Measurements from ENCODE around the gene CHP2.
"Not testable (repeated sequence)": the region's sequence is repeated elsewhere in the genome, so short reads cannot be mapped to it uniquely, and the experiment has no call there.

CHP2 gene

GRCh38 chr16:23754594-23755483, at the start of gene CHP2:
TSS of gene CHP2 (plus strand) at chr16:23755026. CDS start at chr16:23755050, 24 bp downstream.
- no peak for DNase-seq

DNA sequence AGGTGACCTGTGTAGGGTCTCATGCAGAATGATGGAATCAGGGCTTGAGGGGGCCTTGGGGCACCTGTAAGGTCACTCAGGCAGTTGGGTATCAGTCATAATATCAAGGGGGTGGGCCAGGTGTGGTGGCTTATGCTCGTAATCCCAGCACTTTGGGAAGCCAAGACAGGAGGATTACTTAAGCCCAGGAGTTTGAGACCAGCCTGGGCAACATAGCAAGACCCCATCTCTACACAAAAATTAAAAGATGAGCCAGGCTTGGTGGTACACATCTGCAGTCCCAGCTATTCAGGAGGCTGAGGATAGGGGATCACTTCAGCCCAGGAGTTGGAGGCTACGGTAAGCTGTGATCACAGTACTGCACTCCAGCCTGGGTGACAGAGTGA, 49.3 kb upstream of the CHP2 start:
- no peak for DNase-seq

DNA sequence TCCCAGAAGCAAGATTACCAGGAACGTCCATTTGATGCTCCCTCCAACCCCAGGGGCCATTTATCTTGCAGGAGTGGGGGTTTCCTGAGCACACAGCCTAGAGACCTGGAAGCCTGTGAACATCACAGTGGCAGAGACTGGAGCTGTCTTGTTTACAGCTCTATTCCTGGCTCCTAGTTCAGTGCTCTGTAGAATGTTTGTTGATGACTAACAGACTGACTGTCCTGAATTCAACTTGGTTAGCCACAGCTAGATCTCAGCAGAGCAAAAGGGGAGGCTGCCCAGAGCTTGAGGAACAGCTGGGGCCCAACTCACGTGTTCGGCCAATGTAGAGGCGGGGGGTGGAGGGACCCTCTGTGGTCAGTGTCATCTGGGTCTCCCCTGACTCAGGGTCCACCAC, 48.4 kb upstream of the CHP2 start:
- DNase-seq: no peak

DNA sequence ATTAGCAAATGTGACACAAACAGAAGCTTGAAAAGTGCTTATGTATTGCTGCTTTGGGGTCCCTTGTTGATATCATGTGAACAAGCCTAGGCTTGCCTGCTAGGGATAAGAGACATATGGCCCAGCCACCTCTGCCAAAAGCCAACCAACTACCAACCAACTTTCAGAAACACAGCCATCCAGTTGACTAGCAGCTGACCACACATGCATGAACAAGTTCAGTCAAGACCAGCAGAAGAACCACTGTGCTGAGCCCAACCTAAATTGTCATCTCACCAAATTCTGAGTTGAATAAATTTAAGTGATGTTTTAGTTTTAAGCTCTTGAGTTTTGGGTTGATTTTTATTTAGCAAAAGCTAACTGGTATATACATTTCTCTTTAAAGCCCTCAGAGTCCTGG, 45.3 kb upstream of the CHP2 start:
- DNase-seq: no peak

- no peak for DNase-seq
These were observed 44.8 kb upstream of the CHP2 start for GRCh38 chr16:23710008-23710407.

GRCh38 chr16:23710504-23710903, 44.3 kb upstream of the CHP2 start:
- no peak for DNase-seq

GRCh38 chr16:23711785-23712184, 43.0 kb upstream of the CHP2 start:
- no peak for DNase-seq

GRCh38 chr16:23712976-23713375, 41.9 kb upstream of the CHP2 start, which contains the start of gene ERN2:
TSS of gene ERN2 (minus strand) at chr16:23713222. CDS start at chr16:23713187, 35 bp downstream.
- no peak for DNase-seq

- no peak for DNase-seq
These were observed 38.3 kb upstream of the CHP2 start for GRCh38 chr16:23716484-23716883.

- DNase-seq: not testable (repeated sequence)
These were observed 32.1 kb upstream of the CHP2 start for GRCh38 chr16:23722613-23723240.

DNA sequence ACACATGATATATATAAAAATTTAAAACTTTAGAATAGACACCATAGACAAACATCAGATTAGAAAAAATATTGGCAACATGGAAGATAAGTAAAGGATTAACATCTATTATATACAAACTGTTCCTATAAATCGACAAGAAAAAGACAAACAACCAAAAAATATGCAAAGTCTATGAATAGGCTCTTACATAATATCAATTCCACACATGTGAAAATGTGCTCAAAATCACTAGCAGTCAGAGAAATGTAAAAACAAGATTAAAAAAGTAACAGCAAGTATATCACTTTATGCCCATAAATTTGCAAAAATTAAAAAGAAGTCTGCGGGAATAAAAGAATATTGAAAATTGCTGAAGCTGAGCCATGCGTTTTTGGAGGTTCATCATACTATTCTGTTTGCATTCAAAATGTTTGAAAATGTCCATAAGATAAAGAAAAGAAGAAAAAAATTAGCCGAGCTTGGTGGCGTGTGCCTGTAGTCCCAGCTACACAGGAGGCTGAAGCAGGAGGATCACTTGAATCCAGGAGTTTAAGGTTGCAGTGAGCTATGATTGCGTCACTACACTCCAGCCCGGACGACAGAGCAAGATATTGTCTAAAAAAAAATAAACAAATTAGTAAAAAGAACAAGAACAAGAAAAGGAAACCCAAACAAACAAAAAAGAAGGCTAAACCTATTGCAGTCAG, 30.6 kb upstream of the CHP2 start:
- DNase-seq: no peak

- no peak for DNase-seq
These were observed 30.1 kb upstream of the CHP2 start for GRCh38 chr16:23724785-23725131.

- DNase-seq: no peak
These were observed 28.1 kb upstream of the CHP2 start for GRCh38 chr16:23726710-23727109.

- no peak for DNase-seq
These were observed 26.7 kb upstream of the CHP2 start for GRCh38 chr16:23728112-23728477.

GRCh38 chr16:23729503-23730424, 25.1 kb upstream of the CHP2 start:
- DNase-seq: no peak

GRCh38 chr16:23734176-23734893, 20.5 kb upstream of the CHP2 start:
- no peak for DNase-seq

DNA sequence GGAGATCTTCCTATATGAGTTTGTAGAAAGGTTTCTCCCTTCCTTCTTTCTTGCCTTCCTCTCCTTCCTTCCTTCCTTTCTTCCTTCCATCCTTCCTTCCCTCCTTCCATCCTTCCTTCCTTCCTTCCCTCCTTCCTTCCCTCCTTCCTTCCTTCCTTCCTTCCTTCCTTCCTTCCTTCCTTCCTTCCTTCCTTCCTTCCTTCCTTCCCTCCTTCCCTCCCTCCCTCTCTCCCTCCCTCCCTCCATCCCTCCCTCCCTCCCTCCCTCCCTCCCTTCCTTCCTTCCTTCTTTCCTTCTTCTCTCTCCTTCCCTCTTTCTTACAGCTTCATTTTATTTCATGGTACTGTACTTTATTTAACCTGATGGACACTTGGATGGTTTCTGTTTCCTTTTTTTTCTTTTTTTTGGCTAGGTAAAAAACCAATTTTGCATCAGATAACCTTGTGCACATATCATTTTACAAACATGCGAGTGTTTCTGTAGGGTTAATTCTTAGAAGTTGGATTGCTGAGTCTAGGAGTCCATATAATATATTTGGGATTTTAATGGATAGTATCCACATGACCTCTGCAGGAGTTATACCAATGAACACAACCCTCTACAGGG, 17.3 kb upstream of the CHP2 start:
- not testable (repeated sequence) for DNase-seq

DNA sequence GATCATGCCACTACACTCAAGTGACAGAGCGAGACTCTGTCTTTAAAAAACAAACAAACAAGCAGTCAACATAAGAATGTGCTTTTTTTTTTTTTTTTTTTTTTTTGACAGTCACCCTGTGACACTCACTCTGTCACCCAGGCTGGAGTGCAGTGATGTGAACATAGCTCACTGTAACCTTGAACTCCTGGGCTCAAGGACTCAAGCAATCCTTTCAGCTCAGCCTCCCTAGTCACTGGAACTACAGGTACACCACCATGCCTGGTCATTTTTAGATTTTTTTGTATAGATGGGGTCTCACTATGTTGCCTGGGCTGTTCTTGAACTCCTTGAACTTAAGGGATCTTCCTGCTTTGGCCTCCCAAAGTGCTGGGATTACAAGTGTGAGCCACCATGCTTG, 15.3 kb upstream of the CHP2 start:
- DNase-seq: no peak

GRCh38 chr16:23741675-23742303, 13.0 kb upstream of the CHP2 start:
- DNase-seq: no peak

GRCh38 chr16:23742766-23743165, 12.1 kb upstream of the CHP2 start:
- DNase-seq: no peak

GRCh38 chr16:23745263-23745662, 9.6 kb upstream of the CHP2 start:
- DNase-seq: no peak
